ENCODE results near the gene EME1. TPM values are rescaled to one million over a fixed set of nuclear protein-coding genes. Genes with fewer than 3 reads are reported as not detected.

EME1 gene, protein sequence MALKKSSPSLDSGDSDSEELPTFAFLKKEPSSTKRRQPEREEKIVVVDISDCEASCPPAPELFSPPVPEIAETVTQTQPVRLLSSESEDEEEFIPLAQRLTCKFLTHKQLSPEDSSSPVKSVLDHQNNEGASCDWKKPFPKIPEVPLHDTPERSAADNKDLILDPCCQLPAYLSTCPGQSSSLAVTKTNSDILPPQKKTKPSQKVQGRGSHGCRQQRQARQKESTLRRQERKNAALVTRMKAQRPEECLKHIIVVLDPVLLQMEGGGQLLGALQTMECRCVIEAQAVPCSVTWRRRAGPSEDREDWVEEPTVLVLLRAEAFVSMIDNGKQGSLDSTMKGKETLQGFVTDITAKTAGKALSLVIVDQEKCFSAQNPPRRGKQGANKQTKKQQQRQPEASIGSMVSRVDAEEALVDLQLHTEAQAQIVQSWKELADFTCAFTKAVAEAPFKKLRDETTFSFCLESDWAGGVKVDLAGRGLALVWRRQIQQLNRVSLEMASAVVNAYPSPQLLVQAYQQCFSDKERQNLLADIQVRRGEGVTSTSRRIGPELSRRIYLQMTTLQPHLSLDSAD
- total RNA-seq (ENCODE audit: insufficient read depth, low replicate concordance) = not detected

DNA sequence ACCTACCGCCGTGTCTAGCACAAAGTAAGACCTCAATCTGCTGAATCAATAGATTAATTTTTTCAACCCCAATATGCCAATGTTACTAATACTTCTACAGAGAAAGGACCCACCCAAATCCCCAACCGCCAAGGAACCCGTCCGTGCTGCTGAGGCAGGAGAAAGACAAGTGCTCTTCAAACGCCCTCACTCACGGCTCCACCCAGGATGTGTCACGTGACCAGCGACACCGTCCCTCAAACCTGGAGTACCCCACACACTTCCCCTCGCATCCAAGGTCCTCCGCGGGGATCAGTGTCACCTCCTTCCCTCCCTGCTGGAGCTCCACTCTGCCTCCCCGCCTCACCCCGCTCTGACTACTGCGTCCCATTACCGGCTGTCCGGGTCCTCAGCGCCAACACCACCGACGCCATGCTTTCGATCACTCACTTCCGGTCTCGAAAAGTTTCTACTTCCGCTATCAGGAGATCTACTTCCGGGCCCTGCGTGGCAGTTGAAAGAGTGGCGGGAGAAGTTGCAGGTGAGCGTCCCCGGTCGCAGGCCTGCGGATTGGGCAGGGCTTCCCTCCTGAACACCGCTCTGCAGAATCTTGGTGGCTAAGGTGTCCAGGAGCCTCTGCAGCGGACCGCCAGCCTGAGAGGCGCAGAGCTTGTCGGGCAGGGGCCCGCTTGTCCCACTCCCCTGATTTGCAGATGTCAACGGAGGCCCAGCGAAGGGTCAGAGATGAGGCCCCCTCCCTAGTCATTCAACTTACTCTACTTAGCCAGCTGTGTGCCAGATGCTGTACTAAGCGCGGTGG, at the start of gene EME1, which contains the start of gene MRPL27:
Gene EME1 (plus strand): TSS at position 472 of the 799 bp plus-strand sequence. CDS start 1,980 bp downstream, outside the sequence.
Gene MRPL27 (minus strand): TSS at position 427 of the 799 bp plus-strand sequence. CDS start 14 bp downstream, at position 413.
- DNase-seq (ENCODE audit: low spot score) = peak; percentile 95

DNA sequence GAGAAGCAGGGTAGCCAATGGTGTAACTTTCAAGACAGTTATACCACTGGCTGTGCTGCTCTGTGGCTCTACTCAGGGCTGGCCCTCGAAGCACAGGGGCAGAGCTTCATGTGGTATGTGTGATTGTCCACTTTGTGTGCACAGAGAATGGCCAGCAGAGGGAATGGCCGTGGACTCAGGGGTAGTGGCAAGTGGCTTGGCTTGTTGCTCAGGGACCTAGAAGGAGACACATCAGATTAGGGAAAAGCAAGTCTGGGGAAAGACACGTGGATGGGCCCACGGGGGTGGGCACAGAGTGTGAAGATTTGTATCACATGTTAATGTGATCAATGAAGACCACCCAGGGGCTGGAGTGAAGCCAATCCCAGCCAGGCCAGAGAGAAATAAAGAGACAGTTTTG, 47.1 kb upstream of the EME1 start:
- no peak for DNase-seq (ENCODE audit: low spot score)

DNA sequence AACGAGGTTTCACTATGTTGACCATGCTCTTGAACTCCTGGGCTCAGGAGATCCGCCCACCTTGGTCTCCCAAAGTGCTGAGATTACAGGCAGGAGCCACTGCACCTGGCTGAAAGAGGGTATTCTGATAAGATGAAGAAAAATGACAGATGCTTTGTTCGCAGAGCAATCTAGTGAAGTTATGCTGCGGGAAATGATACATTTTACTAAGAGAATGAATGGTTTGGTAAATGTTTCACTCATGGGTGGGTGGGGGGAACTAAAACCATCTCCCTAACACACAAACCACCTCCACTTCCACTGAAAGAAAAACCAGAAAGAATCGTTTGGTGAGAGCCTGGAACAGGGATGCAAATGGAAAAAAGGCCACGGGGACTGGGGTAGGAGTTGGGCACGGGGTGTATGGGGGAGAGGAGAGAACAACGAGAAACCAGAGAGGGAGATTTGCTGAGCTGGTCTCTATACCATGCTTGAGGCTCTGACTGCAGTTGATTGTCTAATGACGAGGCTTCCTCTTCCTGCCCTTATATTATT, 46.1 kb upstream of the EME1 start:
- DNase-seq (ENCODE audit: low spot score) = no peak

DNA sequence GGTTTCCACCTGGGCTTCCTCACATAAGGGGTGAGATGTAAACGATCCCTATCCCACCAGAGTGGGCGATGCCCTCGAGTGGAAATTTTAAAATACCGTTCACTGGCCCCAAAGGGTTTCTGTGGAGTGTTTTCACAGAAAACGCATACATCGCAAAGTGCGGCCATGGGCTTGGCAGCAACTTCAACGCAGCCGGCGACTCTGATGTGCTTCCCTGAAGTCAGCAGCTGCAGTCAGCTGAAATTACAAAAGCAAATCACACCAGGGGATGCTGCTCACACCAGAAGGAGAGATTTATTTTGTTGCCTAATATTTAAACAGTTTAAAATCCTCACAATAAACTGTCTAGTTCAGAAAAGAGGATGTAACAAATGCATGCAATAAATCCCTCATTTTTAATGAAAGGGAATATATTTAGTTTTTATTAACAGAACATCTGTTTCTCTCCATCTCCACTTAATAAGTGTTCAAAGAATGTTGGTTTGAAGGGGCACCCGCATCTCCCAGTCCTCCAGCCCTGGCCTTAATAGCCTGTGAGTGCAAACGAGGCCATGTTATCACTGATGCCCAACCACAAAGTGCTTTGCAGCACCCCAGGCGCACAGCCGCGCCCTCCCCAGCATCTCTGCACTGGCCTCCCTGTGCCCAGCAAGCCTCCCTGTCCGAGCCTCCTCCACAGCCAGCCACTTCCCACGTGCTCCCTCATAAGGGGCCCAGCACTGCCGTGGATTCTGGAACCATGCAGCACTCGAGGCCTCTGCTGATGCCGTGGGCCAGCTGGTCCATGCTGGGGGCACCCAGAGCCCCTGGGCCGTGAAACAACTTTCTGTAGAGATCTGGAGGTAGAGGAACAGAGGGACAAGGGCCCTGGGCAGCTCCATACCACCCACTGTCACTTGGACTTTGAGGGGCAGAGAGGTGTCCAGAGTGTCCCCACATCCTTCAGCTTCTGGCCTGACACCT, 44.4 kb upstream of the EME1 start:
- peak; percentile 57 for DNase-seq (ENCODE audit: low spot score)

DNA sequence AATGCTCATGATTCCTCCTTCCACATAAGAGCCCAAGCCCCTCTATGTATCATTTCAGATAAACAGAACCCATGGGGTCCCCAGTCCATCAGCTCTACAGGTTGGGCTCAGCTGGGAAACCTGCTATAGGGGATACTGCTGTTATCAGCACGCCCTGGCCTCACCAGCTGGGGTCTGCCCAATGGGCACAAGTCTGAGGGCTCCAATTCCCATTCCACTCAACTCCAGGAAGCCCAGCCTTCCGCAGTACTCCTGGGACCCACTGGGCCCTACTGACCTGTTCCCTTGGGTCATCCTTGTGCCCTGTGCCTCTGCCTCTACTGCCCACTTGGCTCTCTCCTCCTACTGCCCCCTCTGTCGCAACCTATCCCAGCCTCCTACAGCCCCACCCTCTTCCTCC, 43.3 kb upstream of the EME1 start:
- DNase-seq (ENCODE audit: low spot score) = no peak

DNA sequence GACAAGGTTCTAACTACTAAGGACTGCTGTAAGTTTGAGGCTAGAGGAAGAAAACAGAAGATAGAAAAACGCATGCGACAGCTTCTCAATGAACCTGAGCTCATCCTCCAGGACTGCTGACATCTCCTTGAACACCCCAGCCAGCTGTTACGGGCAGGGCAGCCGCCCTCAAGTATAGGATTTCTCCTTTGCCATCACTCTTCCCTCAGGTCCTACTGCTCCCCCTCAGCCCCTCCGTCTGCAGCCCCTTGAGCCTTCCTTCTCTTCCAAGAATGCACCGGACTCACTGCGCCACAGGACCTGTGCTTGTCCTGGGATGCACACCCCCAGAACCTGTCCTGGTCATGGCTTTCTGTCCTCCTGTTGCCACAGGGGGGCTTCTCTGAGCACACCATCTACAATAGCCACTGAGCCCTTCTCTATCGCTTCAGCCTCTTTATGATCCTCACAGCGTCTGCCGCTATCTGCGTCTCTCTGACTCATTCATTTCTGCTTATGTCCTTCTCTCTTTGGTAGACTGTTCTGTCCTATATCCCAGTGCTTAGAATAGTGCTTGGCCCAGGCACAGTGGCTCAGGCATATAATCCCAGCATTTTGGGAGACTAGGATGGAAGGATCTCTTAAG, 42.8 kb upstream of the EME1 start:
- peak; percentile 87 for DNase-seq (ENCODE audit: low spot score)

DNA sequence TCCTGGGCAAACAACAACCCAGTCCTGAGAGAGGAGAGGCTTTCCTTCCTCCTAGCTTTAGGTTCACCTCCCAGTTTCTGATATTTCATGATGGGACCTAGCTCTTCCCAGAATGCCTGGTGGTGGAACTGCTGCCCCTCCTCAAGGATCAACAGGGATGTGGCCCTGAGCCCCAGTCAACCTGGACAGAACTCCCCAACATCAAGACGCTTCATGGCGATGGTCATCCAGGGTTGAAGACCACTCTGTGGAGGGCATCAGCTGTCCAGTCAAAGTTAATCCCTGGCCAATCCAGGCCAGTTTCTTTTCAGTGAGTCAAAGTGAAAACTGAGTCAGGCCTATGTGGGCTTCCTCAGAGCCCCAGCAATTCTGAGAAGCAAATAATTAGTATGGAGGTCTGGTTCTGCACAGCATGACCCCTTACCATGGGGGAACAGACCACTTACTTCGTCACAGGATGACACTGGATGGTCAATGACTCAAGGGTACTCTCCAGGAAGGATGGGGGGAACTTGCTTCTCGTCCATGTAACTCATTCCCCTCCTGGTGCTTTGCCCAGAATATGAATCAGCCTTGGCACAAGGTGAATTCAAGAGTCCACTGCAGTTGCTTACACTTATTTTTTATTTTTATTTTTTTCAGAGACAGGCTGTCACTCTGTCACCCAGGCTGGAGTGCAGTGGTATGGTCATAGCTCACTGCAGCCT, 41.8 kb upstream of the EME1 start:
- DNase-seq (ENCODE audit: low spot score) = peak; percentile 25

DNA sequence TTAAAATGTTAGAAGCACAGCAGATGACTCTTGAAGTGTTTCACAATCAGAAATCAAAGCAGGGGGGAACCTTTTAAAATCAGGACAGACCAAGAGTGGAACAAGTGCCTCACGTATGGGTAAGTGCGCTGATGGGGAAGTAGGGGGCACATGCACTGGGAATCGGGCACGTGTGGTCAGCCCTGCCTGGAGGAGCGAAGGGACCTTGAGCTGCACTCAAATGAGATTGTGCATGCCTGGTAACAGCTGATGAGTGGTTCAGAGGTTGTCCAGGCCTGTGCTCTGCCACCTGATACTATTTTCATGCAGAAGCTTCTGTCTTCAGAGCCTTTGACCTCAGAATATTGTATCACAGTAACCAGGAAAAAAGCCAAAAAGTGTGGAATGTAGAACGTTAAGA, 40.8 kb upstream of the EME1 start:
- no peak for DNase-seq (ENCODE audit: low spot score)

DNA sequence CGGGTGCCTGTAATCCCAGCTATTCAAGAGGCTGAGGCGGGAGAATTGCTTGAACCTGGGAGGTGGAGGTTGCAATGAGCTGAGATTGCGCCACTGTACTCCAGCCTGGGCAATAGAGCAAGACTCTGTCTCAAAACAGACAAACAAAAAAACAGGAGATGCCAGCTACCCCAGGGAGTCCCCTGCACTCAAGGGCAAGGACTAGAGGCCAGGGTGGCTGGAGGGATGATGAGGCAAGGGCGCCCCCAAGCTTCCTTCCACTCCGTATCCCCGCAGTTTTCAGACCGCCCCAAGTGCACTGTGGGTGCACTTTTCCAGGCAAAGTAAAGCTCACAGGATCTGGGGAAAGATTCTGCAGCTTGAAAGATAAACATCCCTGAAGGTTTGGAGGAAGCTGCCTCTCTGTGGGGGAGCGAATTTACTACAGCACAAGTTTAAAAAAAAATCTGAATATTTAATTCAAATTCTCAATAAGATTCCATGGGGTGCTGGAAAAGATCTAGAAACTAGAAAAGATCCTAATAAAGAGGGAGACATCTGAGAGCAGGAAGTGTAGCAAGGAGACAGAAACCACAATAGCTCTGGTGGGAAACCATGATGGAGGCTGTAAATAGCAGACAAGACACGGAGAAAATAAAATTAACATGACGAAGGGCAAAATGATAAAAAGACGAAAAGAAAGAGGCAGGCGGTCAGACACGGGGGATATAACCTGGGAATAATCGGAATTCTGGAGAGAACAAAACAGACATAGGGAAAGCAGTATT, 39.6 kb upstream of the EME1 start:
- DNase-seq (ENCODE audit: low spot score) = peak; percentile 48

DNA sequence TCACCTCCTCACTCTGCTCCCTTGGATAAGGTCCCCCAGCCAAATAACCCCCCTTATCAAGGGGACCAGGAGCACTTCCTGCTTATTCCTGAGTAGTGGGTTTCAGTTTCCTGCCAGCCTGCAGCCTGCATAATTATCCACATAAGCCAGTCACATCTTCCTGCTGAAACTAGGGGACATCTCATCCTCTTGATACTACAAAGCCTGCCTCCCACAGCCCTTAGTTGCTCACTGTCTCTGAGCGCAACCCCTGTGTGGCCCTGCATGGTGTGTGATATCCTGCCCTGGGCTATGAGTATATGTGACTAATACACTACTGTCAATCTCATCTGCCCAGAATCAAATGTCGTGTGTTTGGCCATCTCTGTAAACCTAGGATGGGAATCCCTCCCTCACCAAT, 35.1 kb upstream of the EME1 start:
- no peak for DNase-seq (ENCODE audit: low spot score)

DNA sequence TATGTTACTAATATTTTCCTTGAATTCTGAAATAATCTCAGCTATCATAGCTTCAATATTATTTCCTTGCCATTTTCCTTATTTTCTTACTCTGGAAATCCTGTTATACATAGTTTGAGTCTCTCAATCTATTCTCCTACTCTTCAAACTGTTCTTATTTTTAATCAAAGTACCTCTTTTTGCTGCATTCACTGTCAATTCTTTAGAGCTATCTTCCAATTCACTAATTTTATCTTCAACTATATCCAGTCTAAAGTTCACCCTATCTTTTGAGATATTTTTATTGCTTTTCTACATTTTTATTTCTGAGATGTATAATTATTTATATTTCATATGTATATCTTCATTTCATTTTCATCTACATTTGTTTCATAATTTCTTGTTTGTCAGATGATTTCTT, 34.4 kb upstream of the EME1 start:
- DNase-seq (ENCODE audit: low spot score) = no peak

DNA sequence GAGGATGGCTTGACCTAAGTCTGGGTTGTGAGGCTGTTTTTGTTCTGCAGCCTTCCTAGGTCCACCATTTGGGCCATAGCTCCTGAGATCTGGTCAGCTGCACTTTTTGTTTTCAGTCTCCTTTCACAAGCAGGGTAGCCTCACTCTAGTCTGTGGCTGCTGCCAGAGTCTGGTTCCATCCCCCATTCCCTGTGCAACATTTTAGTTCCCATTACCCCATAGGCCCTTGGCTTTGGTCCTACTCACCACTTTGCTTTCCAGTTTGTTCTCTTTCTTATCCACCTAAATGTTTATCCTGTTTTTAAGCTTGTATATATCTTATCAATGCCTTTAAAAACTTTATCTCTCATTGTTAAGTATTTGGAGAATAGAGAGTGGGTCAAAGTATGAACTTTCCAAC, 33.6 kb upstream of the EME1 start:
- DNase-seq (ENCODE audit: low spot score) = no peak

DNA sequence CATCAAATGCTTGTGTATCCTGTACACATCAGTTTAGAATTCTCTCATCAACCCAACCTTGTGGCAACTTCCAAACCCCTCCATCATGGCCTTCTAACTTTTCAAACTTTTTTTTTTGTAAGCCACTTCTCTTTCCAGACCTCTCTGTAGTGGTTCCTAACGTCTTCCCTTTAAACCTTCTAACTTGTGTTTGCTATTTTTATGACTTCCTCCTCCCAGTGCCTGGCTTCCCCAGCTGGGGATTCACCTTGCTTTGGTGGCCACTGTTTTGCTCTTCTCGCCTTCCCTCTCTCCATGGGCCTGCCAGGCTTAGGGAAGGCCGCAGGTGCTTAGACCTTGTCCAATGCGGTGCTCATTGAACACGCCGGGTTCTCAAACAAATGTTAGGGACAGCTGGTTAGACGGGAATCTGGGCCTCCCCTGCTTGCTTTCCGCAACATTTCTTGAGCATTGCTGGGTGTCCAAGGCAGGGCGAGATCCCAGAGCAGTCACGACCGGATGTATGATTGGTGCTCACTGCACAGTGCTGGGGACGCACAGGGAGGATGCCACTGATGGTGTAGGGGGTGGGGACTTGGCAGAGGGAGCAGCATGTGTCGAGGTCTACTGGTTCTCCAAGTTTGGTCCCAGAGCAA, 28.2 kb upstream of the EME1 start:
- no peak for DNase-seq (ENCODE audit: low spot score)

DNA sequence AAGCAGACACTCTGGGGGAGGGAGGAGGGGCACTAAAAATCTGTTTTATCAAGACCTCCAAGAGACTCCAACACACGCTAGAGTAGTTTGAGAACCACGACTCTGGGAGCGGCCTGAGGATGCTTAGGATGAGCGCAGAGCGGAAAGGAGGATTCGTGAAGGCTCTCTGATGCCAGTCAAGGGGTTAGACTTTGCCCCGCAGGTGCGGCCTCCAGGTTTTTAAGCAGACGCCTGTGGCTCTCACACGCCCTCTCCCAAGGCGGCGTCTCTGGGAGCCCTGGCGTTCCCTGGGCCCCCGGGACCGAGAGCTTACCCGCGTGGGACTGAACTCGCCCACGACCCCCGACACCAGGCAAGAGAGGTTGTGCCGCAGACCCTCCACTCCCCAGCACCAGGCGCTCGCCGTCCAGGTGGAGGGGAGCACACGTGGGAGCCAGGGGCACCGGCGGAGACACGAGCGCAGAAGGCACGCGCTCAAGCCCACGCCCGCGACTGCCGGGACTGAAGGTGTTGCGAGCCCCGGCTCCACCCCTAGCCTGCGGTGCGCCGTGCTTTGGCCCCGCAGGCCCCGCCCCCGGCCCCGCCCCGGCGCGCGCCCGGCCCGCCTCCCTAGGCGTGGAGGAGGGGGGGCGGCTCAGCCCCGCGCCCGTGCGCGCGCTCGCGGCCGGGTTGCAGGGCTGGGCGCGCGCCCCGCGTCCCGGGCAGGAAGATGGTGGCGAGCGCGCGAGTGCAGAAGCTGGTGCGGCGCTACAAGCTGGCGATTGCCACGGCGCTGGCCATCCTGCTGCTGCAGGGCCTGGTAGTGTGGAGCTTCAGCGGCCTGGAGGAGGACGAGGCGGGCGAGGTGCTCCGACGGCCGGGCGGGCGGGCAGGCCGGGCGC, 27.4 kb upstream of the EME1 start, which contains the start of gene XYLT2:
Gene XYLT2 (plus strand): TSS at position 695 of the 881 bp plus-strand sequence. CDS start 15 bp downstream, at position 710.
- peak; percentile 87 for DNase-seq (ENCODE audit: low spot score)

DNA sequence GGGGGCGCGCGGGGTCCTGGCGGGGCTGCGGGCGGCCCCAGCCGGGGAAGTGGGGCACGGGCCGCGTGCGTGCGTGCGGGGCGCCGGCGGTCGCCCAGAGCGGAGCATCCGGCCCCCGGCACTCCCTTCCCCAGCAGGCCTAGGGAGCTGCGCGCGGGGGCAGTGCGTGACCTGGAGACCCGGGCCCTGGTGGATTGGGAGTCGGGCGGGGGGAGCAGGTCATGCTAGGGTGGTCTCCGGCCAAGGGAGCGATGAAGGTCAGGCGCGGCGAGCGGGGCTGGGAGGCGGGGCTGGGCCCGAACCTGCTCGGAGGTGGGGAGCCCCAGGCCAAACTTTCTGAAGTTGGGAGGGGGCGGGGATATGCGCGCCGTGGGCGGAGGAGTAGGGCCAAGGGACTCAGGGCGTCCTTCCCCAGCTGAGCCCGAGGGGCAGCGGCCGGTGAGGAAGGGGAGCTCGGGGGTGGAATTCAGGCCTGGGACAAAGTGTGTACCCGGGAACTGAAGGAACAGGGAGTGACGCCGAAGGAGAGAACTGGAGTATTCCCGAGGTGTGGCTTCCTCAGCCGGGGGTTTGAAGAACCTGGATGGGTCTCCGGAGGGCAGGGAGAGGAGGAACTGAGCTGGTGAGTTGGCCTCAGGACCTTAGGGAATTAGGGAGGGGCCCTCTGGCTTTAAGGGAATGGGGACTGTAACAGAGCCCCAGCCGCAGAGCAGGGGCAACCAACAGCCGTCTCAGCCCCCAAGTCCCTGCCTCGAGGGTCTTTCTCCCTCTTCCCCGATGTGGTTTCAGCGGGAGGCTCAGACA, 26.5 kb upstream of the EME1 start:
- DNase-seq (ENCODE audit: low spot score) = peak; percentile 46

DNA sequence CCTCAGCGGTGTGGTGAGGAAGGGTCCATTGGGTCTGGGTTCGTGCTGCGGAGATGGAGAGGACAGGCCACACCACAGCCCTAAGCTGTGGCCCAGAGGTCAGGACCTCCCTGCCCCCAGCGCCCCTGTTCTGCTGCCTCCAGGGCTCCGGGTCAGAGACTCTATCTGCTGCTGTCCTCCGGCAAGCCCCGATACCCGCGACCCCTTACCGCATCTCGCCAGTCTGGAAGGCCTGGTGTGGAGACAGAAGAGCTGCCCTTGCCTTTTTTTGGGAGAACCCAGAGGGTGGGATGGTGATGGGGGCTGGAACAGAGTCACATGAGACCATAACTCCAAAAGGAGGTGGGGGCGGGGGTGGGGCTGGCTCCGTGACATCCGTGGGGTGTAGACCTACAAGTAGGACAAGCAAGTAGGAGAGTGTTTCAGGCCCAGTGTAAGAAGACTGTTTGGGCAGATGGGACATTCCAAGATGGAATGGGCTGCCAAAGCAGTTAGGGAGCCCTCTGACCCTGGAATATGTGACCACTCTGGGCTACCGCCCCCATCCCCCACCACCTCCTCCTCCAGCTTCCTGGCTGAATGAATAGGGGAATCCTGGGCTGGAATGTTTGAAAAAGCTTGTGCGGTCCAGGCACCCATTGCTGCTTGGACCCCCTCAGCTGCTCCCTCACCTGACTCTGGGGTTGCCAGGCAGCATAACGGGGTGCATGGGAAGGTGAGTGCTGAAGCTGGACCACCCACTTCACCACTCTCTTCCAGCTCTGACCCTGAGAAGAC, 25.7 kb upstream of the EME1 start:
- DNase-seq (ENCODE audit: low spot score) = no peak

Data from umbilical cord (tissue), 2 donors.